ENCODE measurements around the gene IGF2. TPM values are rescaled to one million over a fixed set of nuclear protein-coding genes. Genes with fewer than 3 reads are reported as not detected.

The IGF2 gene
- total and polyA plus RNA-seq, 2 donors (not counting 3 experiments of a cell fraction or from before 2014, with no cell fraction given): 5.7 to 21.0 TPM

GRCh38 chr11:2093575-2094353, 45.4 kb downstream of the IGF2 start:
- BruUV-seq (replicated peaks): no TSS peak
- Histone ChIP-seq H3K9me3 (replicated peaks; ENCODE audit: control insufficient read depth, insufficient read depth, low read length) (no peaks in the 10 kb centered on the region), H3K9ac (replicated peaks; ENCODE audit: extremely low read depth, insufficient read depth, low read length) (no peak overlapping the region), H3K27ac (ENCODE audit: insufficient read depth, low read depth, low read length) (no peak overlapping the region), H3K79me2 (ENCODE audit: control insufficient read depth, insufficient read depth, low read length) (no peaks in the 10 kb centered on the region), H2AFZ (ENCODE audit: low read depth, low read length) (no peak overlapping the region), H3K36me3 (ENCODE audit: control insufficient read depth in 2 of 2, extremely low read depth in 1 of 2, insufficient read depth in 2 of 2, low read length in 2 of 2) (no peaks in the 10 kb centered on the region), H3K9me1 (replicated peaks; ENCODE audit: control insufficient read depth, extremely low read depth, insufficient read depth, low read length) (no peaks in the 10 kb centered on the region), H3K4me2 (ENCODE audit: insufficient read depth, low read length) (no peak overlapping the region), H3K27me3 (ENCODE audit: control insufficient read depth in 2 of 2, insufficient read depth in 2 of 2, low read length in 2 of 2) (no peaks in the 10 kb centered on the region), H3K4me1 (ENCODE audit: control insufficient read depth, extremely low read depth, insufficient read depth, low read length) (peaks cover 13% of the 10 kb centered on the region), H3K4me3 (replicated peaks in 1 of 3; ENCODE audit: insufficient read depth in 1 of 3, low read depth in 1 of 3, low read length in 3 of 3) (no peak overlapping the region), H4K20me1 (replicated peaks; ENCODE audit: control insufficient read depth, extremely low read depth, insufficient read depth, low read length) (no peaks in the 10 kb centered on the region)
- FAIRE-seq: no peak
- CTCF ChIA-PET: interaction anchor here (1.0 to 3.0 kb wide), 5 partner anchors 30 to 441 kb away, joined by 3 to 12 read pairs (median 4); no protein-coding TSS in a partner anchor
- POLR2A ChIA-PET: no interaction called here
- TF ChIP-seq MAX (IDR thresholded peaks at IDR 0.05; ENCODE audit: insufficient read depth, insufficient read length) (no peak), MYC (IDR thresholded peaks at IDR 0.05; ENCODE audit: low read depth, low read length) (no peak), POLR2A (IDR thresholded peaks at IDR 0.05; ENCODE audit: low read depth, low read length) (no peak), GATA2 (IDR thresholded peaks at IDR 0.05; ENCODE audit: insufficient read depth, insufficient read length, low read depth, low read length) (no peak), JUN (IDR thresholded peaks at IDR 0.05; ENCODE audit: borderline replicate concordance, insufficient read depth, insufficient read length, low read depth) (no peak), FOS (IDR thresholded peaks at IDR 0.05; ENCODE audit: borderline replicate concordance, insufficient read depth, low read length) (no peak), CTCF (IDR thresholded peaks at IDR 0.05; ENCODE audit: extremely low read depth in 1 of 2, insufficient read depth in 1 of 2, low read depth in 1 of 2, low read length in 2 of 2) (no peak), EZH2 (IDR thresholded peaks at IDR 0.05; ENCODE audit: borderline replicate concordance, low read depth, low read length, severe bottlenecking) (no peak), POLR2AphosphoS5 (IDR thresholded peaks at IDR 0.05; ENCODE audit: insufficient read depth, low read depth, low read length) (no peak)
- intact Hi-C loops (cut with micrococcal nuclease) (no loop called here), dilution Hi-C loops (cut with MboI; ENCODE audit: extremely low pct_ligation_motif_present, low sequenced_read_pairs) (no loop called here)
- DNase-seq (ENCODE audit: low read depth, low spot score): no peak
